ENCODE data around the gene MAN2B2.
A peak's percentile ranks its signal among the peaks of the same experiment; 100 is the strongest.

The MAN2B2 gene

GRCh38 chr4:6574747-6575502, at the start of gene MAN2B2:
Gene MAN2B2 (plus strand): TSS chr4:6575189. CDS start chr4:6575211, 22 bp downstream.
- DNase-seq (ENCODE audit: low read depth in 4 of 4, low spot score in 1 of 4): peak; percentile 60 to 85 (median 72)

- no peak for DNase-seq (ENCODE audit: low read depth in 4 of 4, low spot score in 1 of 4)
Measured at GRCh38 chr4:6525474-6525873, 49.5 kb upstream of the MAN2B2 start.

GRCh38 chr4:6526156-6526555, 48.8 kb upstream of the MAN2B2 start:
- no peak for DNase-seq (ENCODE audit: low read depth in 4 of 4, low spot score in 1 of 4)

- no peak for DNase-seq (ENCODE audit: low read depth in 4 of 4, low spot score in 1 of 4)
Measured at GRCh38 chr4:6526671-6527091, 48.3 kb upstream of the MAN2B2 start.

- no peak for DNase-seq (ENCODE audit: low read depth in 4 of 4, low spot score in 1 of 4)
Measured at GRCh38 chr4:6527259-6527658, 47.7 kb upstream of the MAN2B2 start.

DNA sequence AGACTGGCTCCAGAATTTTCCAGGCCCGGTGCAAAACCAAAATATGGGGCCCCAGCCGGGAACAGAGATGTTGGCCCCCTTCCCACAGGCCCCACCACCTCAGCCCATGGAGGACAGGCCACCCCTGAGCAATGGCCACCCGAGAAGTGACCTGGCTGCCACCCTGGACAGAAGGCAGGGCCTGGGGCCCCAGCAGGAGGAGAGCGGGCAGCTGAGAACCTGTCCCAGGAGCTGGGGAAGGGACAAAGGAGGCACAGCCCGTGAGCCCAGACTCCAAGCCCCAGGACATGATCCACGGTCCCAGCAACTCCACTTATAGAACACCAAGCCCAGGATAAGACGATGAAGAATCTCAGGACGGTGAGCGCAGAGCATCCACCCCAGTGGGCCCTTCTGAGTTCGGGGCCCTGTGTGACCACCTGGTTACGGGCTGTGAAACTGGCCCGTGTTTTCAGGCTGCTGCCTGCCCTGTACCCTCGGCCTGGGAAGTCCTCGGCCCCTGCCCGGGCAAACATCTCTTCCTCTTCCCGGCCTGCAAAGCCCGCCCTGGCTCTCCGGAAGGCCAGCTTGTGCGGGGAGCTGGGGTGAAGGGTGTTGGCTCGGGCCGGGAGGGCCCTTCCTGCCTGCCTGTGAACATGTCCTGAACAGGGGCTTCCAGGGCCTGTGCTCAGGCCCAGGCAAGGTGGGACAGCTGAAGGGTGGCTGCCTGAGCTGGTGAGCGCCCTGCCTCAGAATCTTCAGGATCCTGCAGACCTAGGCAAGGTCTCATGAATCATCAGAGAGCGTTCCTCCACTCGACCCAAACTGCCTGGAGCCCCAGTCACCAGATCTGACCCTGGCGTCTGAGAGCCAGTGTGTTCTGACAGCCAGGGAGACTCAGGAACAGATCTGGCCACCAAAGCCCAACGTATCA, 47.0 kb upstream of the MAN2B2 start:
- no peak for DNase-seq (ENCODE audit: low read depth in 4 of 4, low spot score in 1 of 4)

- DNase-seq (ENCODE audit: low read depth in 4 of 4, low spot score in 1 of 4): no peak
Measured at GRCh38 chr4:6529021-6529420, 46.0 kb upstream of the MAN2B2 start.

DNA sequence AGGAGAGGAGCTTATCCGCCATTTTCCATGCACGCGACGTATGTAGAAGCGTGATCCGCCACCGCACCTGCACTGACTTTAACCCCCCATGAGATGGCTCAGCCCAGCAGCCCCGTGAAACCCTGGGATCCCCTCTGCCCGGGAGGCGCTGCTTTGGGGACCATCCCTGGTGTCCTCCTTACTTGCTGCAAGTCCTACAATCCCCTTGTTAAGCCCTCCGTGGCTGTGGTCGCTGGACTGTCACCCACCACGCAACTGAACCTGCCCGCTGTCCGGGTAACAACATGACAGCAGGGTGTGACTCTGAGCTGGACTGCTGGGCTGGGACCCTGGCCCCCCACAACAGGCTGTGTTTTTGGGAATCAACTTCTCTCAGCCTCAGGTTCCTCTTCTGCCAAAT, 44.7 kb upstream of the MAN2B2 start:
- DNase-seq (ENCODE audit: low read depth in 4 of 4, low spot score in 1 of 4): no peak

GRCh38 chr4:6530964-6531363, 44.0 kb upstream of the MAN2B2 start:
- DNase-seq (ENCODE audit: low read depth in 4 of 4, low spot score in 1 of 4): no peak

- DNase-seq (ENCODE audit: low read depth in 4 of 4, low spot score in 1 of 4): no peak
Measured at GRCh38 chr4:6532102-6532501, 42.9 kb upstream of the MAN2B2 start.

DNA sequence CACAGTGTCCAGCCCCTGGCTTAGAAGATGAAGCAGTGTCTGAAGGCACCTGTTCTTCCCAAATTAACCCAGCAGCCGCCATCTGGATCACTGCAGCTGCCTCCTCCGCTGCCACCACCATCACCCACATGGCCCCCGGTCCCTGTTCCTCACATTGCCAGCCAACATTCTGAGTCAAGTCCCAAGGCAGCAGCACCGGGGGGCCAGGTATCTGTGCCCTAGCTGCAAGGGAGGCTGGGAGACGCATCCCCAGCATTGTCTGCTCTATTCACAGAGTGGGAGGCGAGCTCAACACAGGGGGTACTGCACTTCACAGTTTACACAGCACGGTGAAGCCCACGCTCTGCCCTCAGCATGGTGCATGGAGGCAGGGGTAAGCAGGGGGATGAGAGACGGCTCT, 42.3 kb upstream of the MAN2B2 start:
- DNase-seq (ENCODE audit: low read depth in 4 of 4, low spot score in 1 of 4): no peak

- no peak for DNase-seq (ENCODE audit: low read depth in 4 of 4, low spot score in 1 of 4)
Measured at GRCh38 chr4:6534050-6534449, 40.9 kb upstream of the MAN2B2 start.

DNA sequence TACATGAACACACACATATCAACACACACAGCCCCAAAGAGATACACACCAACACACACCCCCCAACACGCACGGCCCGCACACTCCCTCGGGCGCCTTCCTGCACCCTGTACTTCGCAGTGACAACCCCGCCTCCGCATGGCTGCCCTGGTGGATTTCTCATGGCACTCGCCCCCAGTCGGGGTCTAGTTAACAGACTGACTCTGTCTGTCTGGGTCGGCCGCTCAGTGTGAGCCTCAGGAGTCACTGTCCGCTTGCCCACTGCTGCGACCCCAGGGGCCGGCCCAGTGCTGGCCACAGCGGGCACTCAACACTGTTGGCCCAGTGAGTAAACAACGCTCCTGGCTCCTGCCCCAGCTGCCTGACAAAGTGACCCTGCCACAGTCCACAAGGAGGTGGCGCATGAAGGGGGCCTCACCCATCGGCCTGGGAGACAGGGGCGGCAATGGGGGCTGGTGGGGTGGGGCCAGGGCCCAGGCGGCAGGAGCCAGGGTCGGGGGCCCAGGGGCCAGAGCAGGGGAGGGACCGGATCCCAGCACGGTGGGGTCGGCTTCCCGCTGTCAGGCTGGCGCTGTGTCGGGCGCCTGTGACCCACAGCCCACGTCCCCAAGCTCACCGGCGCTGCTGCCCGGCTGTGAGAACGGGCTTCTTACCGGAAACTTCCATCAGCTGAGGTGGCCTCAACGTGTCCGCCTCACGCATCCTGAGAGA, 40.2 kb upstream of the MAN2B2 start:
- no peak for DNase-seq (ENCODE audit: low read depth in 4 of 4, low spot score in 1 of 4)

- DNase-seq (ENCODE audit: low read depth in 4 of 4, low spot score in 1 of 4): no peak
Measured at GRCh38 chr4:6535329-6535692, 39.7 kb upstream of the MAN2B2 start.

DNA sequence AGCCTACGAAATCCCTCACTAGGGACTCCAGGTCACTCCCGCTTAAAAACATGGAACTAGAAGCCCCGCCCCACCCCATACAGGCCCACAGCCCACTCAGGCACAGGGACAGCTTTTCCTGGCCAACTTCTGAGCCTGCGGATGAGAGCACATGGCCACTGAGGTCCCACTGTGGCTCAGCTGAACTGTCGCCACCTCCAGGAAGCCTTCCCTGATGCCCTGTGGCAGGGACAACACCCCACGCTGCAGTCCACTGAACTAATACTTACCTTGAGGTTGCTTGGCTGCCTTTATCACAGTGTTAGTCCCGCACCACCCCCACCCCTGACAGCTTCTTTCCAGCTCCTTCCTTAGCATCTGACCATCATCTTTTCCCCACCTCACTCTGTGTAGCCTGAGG, 39.3 kb upstream of the MAN2B2 start:
- no peak for DNase-seq (ENCODE audit: low read depth in 4 of 4, low spot score in 1 of 4)

DNA sequence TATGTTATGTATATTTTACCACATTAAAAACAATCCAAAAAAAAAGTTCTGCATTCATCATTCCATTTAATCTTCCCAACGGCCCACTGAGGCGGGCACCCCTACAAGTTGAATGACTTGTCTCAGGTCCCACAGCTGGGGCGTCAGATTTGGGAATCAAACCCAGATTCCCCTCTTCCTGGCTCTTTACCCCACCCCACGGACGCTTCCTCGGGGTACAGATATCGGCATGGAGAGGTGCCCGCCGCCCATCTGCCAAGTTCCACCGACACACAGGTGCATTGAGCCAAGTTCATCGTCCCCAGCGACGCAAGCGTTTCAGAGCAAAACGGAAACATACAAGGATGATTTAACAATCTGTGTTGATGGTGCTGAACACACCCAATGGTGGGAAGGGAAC, 36.9 kb upstream of the MAN2B2 start:
- no peak for DNase-seq (ENCODE audit: low read depth in 4 of 4, low spot score in 1 of 4)

GRCh38 chr4:6538575-6538974, 36.4 kb upstream of the MAN2B2 start:
- no peak for DNase-seq (ENCODE audit: low read depth in 4 of 4, low spot score in 1 of 4)

DNA sequence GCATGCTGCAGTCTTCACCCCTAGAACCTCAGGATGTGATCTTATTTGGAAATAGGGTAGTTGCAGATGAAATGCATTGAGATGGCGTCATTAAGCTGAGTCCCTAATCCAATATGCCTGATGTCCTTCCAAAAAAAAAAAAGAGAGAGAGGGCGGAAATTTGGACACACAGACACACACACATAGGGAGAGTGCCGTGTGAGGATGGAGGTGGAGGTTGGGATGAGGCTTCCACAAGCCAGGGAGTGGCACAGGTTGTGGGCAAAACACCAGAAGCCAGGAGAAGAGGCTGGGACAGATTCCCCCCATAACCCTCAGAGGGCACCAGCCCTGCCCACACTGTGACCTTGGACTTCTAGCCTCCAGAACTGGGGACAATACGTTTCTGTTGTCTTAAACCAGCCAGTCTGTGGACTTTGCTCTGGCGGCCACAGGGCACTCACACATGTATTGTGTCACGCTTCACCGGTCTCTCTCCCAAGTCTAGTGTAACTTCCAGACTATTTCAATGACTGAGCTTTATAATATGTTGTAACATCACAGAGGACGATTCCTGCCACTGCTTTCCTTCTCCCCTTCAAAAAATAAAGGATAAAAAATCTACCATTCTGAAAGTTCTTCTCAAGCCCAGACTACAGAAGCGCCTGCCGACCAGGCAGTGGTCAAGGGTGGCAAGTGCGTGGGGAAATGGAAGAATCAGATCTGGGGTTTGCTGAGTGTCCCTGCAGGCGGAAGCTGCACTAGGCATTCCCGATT, 35.8 kb upstream of the MAN2B2 start:
- no peak for DNase-seq (ENCODE audit: low read depth in 4 of 4, low spot score in 1 of 4)

GRCh38 chr4:6540879-6541278, 34.1 kb upstream of the MAN2B2 start:
- DNase-seq (ENCODE audit: low read depth in 4 of 4, low spot score in 1 of 4): no peak

DNA sequence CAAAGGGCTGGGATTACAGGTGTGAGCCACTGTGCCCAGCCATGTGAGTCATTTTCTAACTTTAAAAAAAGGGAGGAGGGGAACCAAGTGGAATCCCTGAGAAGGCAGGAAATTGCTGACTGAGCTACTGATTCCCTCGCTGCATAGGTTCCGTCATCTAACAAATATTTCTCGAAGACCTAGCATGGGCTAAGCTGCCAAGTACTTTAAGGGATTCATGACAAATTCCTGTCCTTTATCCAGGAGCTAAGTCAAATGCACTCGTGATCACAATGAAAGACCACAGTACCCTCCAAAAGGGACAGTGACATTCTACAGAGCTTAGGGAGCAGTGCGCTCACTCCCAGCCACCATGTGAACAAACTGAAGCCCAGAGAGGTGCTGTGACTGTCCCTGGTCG, 33.2 kb upstream of the MAN2B2 start:
- no peak for DNase-seq (ENCODE audit: low read depth in 4 of 4, low spot score in 1 of 4)

DNA sequence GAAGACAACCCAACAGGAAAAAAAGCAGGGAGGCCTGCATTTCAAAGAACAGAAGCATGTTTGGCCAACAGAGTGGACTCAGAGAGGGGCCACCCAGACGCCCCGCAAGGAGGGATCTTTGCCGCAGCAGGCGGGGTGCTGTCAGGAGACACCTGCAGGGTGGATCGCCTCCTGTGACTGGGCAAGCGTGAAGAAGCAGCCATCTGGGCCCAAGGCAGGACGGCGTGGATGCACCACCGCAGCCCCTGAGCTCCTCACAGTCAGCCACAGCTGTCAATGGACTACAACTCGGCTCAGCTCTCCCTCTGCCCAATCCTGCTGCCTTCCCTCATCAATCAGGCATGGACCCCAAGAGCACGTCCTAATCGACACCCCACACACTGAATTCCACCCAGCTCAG, 32.0 kb upstream of the MAN2B2 start:
- DNase-seq (ENCODE audit: low read depth in 4 of 4, low spot score in 1 of 4): no peak

All from stimulated activated CD4-positive, alpha-beta T cell treated with anti-CD3 and anti-CD28 coated beads, Interleukin-1b, Interleukin-23, amount 100 ng/mL, for 24 hours (primary cell).